ENCODE measurements around the gene AGL.
"Not testable (repeated sequence)": the region's sequence is repeated elsewhere in the genome, so short reads cannot be mapped to it uniquely, and the experiment has no call there.

The AGL gene

GRCh38 chr1:99836171-99837103 is 13.7 kb upstream of the AGL start:
- peaks cover 13% of the 10 kb centered on the region for H3K9me3 Mint-ChIP-seq
- not testable (repeated sequence) for H3K4me1 Mint-ChIP-seq, H3K4me3 Mint-ChIP-seq, H3K27me3 Mint-ChIP-seq, ATAC-seq, H3K27ac Mint-ChIP-seq, H3K36me3 Mint-ChIP-seq

GRCh38 chr1:99840353-99840752 is 9.8 kb upstream of the AGL start:
- not testable (repeated sequence) for H3K9me3 Mint-ChIP-seq, H3K4me1 Mint-ChIP-seq, H3K36me3 Mint-ChIP-seq, H3K27ac Mint-ChIP-seq, H3K4me3 Mint-ChIP-seq, ATAC-seq, H3K27me3 Mint-ChIP-seq

- no peak overlapping the region for H3K4me3 Mint-ChIP-seq
- peaks cover 6% of the 10 kb centered on the region for H3K4me1 Mint-ChIP-seq
- no peaks in the 10 kb centered on the region for H3K27me3 Mint-ChIP-seq
- H3K36me3 Mint-ChIP-seq, result no peaks in the 10 kb centered on the region
- no peak for ATAC-seq
- H3K9me3 Mint-ChIP-seq, result peaks cover 5% of the 10 kb centered on the region
- no peak overlapping the region for H3K27ac Mint-ChIP-seq
Observed at GRCh38 chr1:99843760-99844159, 6.4 kb upstream of the AGL start.

DNA sequence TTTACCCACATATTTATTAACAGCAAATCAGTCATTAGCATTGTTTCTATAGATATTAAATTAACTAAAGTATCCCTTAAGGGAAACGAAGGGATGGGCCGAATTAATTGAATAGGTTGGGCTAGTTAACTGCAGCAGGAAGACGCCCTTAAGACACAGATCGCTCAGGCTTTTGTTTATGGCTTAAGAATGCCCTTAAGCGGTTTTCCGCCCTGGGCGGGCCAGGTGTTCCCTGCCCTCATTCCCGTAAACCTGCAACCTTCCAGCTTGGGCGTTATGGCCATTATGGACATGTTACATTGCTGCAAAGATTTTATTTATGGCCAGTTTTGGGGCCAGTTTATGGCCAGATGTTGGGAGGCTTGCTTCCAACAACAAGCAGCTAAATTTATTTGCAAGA is 5.0 kb upstream of the AGL start:
- H3K4me1 Mint-ChIP-seq, result peaks cover 16% of the 10 kb centered on the region
- H3K9me3 Mint-ChIP-seq, ATAC-seq, H3K4me3 Mint-ChIP-seq, H3K27me3 Mint-ChIP-seq, H3K36me3 Mint-ChIP-seq, H3K27ac Mint-ChIP-seq: not testable (repeated sequence)

- Mint-ChIP-seq H3K27me3 (no peaks in the 10 kb centered on the region), H3K4me3 (peak overlapping the region; percentile 91), H3K36me3 (peaks cover 20% of the 10 kb centered on the region), H3K4me1 (peaks cover 37% of the 10 kb centered on the region), H3K27ac (peak overlapping the region; percentile 93), H3K9me3 (no peaks in the 10 kb centered on the region)
- ATAC-seq, result peak; percentile 1
Observed at GRCh38 chr1:99849413-99849743, 783 bp upstream of the AGL start.

- peaks cover 37% of the 10 kb centered on the region for H3K4me1 Mint-ChIP-seq
- H3K27me3 Mint-ChIP-seq, result no peaks in the 10 kb centered on the region
- peak overlapping the region; percentile 93 for H3K27ac Mint-ChIP-seq
- H3K9me3 Mint-ChIP-seq, result no peaks in the 10 kb centered on the region
- H3K36me3 Mint-ChIP-seq, result peaks cover 28% of the 10 kb centered on the region
- no peak for ATAC-seq
- peak overlapping the region; percentile 91 for H3K4me3 Mint-ChIP-seq
Observed at GRCh38 chr1:99850459-99851291, 514 bp downstream of the AGL start.

DNA sequence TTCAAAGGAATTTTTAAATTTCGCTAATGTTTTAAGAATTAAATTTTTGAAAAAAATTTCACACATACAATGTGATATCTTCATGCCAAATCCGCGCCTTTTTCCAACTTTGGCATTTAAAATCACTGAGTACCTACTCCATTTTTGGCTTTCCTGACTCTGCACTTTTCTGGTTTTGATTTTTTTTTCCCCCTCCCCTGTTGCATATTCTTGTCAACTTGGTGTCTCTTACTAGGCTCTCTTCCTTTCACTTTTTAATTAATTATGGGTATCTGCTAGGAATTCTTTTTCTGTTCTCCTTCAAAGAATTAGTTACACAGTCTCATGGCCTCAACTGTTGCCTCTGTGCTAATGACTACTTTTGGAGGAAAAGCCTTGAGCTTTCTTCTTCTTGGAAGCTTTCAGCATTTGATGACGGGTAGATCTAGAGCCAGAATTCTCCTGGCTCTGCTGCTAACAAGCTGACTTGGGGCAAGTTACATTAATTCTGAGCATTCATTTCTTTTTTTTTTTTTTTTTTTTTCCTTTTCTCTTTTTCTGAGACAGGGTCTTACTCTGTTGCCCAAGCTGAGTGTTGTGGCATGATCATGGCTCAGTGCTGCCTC is 1.8 kb downstream of the AGL start:
- ATAC-seq, result no peak

DNA sequence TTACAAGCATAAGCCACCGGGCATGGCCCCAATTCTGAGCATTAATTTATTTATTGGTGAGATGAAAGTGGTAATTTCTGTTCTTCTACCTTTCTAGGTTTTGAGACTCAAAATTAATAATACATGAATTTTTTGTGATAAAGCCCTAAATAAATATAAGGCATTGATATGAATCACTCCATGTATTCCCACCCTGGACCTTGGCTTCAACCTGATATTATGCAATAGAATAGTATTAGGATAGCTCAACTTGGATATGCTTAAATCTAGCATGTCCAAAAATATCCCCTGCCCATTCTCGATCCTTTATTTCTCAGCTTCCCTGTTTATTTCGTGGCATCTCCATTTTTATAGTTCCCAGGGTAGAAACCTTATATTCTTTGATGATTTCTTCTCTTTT is 2.5 kb downstream of the AGL start:
- Mint-ChIP-seq H3K27ac (no peak overlapping the region), H3K4me3 (no peak overlapping the region), H3K27me3 (no peaks in the 10 kb centered on the region), H3K4me1 (peaks cover 37% of the 10 kb centered on the region), H3K9me3 (no peaks in the 10 kb centered on the region), H3K36me3 (peaks cover 38% of the 10 kb centered on the region)
- ATAC-seq, result no peak

More for the DNA sequence above, 1.8 kb downstream of the AGL start:
- Mint-ChIP-seq H3K9me3 (no peaks in the 10 kb centered on the region), H3K4me3 (no peak overlapping the region), H3K4me1 (peaks cover 37% of the 10 kb centered on the region), H3K27me3 (no peaks in the 10 kb centered on the region), H3K36me3 (peaks cover 36% of the 10 kb centered on the region), H3K27ac (no peak overlapping the region)

DNA sequence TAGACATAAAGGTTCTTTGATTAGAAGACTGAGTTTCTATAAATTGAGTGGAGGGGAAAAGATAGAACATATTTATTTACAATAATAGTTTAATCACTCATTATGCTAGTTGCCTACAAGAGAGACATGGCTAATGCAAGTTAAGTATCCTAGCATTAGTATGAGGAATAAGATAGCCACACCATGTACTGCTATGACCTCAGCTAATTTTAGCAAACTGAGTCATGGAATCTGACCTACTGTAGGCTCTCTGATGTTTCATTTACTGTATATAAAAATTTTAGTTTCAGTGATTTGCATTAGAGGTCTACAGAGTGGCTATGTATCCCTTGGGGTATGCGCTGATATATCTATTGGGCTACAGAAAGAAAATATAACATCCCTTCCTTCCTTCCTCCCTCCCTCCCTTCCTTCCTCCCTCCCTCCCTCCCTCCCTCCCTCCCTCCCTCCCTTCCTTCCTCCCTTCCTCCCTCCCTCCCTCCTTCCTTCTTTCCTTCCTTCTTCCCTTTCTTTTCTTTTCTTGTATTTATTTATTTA is 5.8 kb downstream of the AGL start:
- H3K36me3 Mint-ChIP-seq, result peaks cover 40% of the 10 kb centered on the region
- peaks cover 16% of the 10 kb centered on the region for H3K4me1 Mint-ChIP-seq
- H3K27ac Mint-ChIP-seq, result no peak overlapping the region
- ATAC-seq, result no peak
- H3K4me3 Mint-ChIP-seq, result no peak overlapping the region
- no peaks in the 10 kb centered on the region for H3K27me3 Mint-ChIP-seq
- peaks cover 1% of the 10 kb centered on the region for H3K9me3 Mint-ChIP-seq

DNA sequence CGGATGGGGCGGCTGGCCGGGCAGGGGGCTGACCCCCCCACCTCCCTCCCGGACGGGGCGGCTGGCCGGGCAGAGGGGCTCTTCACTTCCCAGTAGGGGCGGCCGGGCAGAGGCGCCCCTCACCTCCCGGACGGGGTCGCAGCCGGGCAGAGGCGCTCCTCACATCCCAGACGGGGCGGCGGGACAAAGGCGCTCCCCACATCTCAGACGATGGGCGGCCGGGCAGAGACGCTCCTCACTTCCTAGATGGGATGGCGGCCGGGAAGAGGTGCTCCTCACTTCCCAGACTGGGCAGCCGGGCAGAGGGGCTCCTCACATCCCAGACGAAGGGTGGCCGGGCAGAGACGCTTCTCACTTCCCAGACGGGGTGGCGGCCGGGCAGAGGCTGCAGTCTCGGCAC is 6.9 kb downstream of the AGL start:
- not testable (repeated sequence) for H3K27me3 Mint-ChIP-seq, H3K4me3 Mint-ChIP-seq, H3K9me3 Mint-ChIP-seq, ATAC-seq, H3K27ac Mint-ChIP-seq
- Mint-ChIP-seq H3K36me3 (peaks cover 47% of the 10 kb centered on the region), H3K4me1 (peaks cover 11% of the 10 kb centered on the region)

DNA sequence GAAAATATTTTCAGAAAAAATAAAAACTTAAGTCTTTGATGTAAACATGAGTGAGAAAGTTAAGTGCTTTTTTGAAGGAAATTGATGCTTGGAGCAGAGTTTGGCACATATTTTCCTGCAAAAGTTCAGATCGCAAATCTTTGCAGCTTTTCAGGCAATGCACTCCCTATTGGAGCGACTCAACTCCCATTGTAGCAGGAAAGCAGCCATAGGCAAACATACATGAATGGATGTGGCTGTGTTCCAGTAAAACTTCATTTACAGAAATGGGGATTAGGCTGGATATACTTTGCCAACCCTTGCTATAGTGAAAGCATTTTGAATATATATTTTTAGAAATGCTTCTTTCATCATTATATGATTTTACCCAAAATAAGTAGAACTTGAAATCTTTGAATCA is 8.1 kb downstream of the AGL start:
- H3K27ac Mint-ChIP-seq, result no peak overlapping the region
- H3K27me3 Mint-ChIP-seq, result no peaks in the 10 kb centered on the region
- peaks cover 49% of the 10 kb centered on the region for H3K36me3 Mint-ChIP-seq
- peaks cover 5% of the 10 kb centered on the region for H3K9me3 Mint-ChIP-seq
- ATAC-seq, result no peak
- H3K4me1 Mint-ChIP-seq, result peaks cover 2% of the 10 kb centered on the region
- H3K4me3 Mint-ChIP-seq, result no peak overlapping the region

DNA sequence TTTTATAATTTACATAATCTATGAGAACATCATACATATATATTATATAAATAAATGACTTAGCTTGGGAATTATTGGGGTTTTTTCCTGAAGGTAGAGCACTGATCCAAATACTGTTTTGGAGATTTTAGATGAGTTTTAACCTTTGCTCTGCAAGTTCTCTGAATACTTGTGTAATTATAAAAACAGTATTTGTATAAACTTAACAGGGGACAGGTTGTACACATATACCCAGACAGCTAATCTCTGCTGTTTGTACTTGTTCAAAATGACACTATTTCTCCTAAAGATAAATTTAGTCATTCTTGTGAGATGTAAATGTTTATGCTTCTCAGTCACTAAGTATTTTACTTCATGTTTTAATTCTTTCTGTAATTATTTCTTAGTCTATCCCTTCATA is 8.7 kb downstream of the AGL start:
- H3K36me3 Mint-ChIP-seq, result peaks cover 47% of the 10 kb centered on the region
- H3K27me3 Mint-ChIP-seq, result no peaks in the 10 kb centered on the region

GRCh38 chr1:99860703-99861102 is 10.5 kb downstream of the AGL start:
- Mint-ChIP-seq H3K36me3 (peaks cover 42% of the 10 kb centered on the region), H3K27ac (no peak overlapping the region)
- ATAC-seq, result no peak

More for the DNA sequence above, 8.7 kb downstream of the AGL start:
- ATAC-seq, result no peak
- Mint-ChIP-seq H3K4me3 (no peak overlapping the region), H3K4me1 (no peaks in the 10 kb centered on the region), H3K27ac (no peak overlapping the region), H3K9me3 (peaks cover 5% of the 10 kb centered on the region)

GRCh38 chr1:99867682-99868081 is 17.5 kb downstream of the AGL start:
- Mint-ChIP-seq H3K4me3 (no peak overlapping the region), H3K27ac (no peak overlapping the region), H3K27me3 (no peaks in the 10 kb centered on the region), H3K9me3 (no peaks in the 10 kb centered on the region), H3K4me1 (no peaks in the 10 kb centered on the region), H3K36me3 (peaks cover 13% of the 10 kb centered on the region)
- ATAC-seq, result no peak

More at GRCh38 chr1:99860703-99861102, 10.5 kb downstream of the AGL start:
- no peak overlapping the region for H3K4me3 Mint-ChIP-seq
- peaks cover 5% of the 10 kb centered on the region for H3K9me3 Mint-ChIP-seq
- H3K27me3 Mint-ChIP-seq, result no peaks in the 10 kb centered on the region
- no peaks in the 10 kb centered on the region for H3K4me1 Mint-ChIP-seq

DNA sequence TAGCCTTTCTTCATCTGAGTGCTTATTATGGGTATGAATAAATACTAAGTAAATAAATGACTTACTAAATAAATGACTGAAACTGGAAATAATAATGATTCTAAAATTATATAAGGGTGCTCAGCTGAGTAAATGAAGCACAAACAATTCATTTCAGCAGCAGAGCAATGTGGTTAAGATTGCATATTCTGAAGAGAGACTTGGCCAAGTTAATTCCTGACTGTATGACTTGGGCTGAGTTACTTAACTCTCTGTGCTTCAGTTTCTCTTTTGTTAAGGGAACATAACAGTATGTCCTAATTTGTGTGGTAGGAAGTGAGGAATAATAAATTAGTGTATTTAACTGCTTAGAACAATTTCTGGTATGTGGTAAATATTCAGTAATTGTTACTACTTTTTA is 19.1 kb downstream of the AGL start:
- Mint-ChIP-seq H3K4me3 (no peak overlapping the region), H3K27me3 (no peaks in the 10 kb centered on the region)

More for the DNA sequence above, 19.1 kb downstream of the AGL start:
- Mint-ChIP-seq H3K9me3 (no peaks in the 10 kb centered on the region), H3K36me3 (peaks cover 4% of the 10 kb centered on the region), H3K4me1 (no peaks in the 10 kb centered on the region), H3K27ac (no peak overlapping the region)
- ATAC-seq, result no peak
